GM12878 (cell line): ENCODE measurements around the gene DNAH17. TPM values are rescaled to one million over a fixed set of nuclear protein-coding genes. Genes with fewer than 3 reads are reported as not detected.

Source experiments
- ATF2 ChIP-seq: IDR thresholded peaks from 2 replicates; pipeline ENCODE4 v1.6.1; 2012; ENCODE audit warnings: low read length, inconsistent platforms
- ESRRA ChIP-seq: IDR thresholded peaks from 2 replicates; pipeline ENCODE4 v1.6.1; 2012; ENCODE audit warnings: mild to moderate bottlenecking, low read length, improper control_type of control experiment
- FOXM1 ChIP-seq: IDR thresholded peaks from 2 replicates; pipeline ENCODE4 v1.6.1; 2012; ENCODE audit warnings: low read depth, mild to moderate bottlenecking, inconsistent platforms, low read length, moderate library complexity
- JUND ChIP-seq: IDR thresholded peaks from 2 replicates; pipeline ENCODE4 v1.6.1; 2012; ENCODE audit warnings: low read depth, mild to moderate bottlenecking, low read length, improper control_type of control experiment, moderate library complexity
- MLLT1 ChIP-seq: fragments of 450-650 bp; IDR thresholded peaks from 2 replicates; pipeline ENCODE4 v1.6.1; 2016; ENCODE audit warnings: mild to moderate bottlenecking
- MXI1 ChIP-seq: fragments of 150-350 bp; IDR thresholded peaks from 2 replicates; pipeline ENCODE4 v1.6.1; 2011; ENCODE audit warnings: low read depth, mild to moderate bottlenecking, inconsistent platforms, low read length, improper control_type of control experiment
- MYB ChIP-seq: fragments of 150-350 bp; IDR thresholded peaks from 2 replicates; pipeline ENCODE4 v1.6.1; 2014; ENCODE audit warnings: mild to moderate bottlenecking, low read depth, low read length, borderline replicate concordance
- NFYB ChIP-seq: IDR thresholded peaks from 2 replicates; pipeline ENCODE4 v1.6.1; 2011; ENCODE audit warnings: low read depth, mild to moderate bottlenecking, low read length, improper control_type of control experiment, moderate library complexity; ENCODE audit not compliant: insufficient read depth
- NRF1 ChIP-seq: conservative IDR thresholded peaks from 2 replicates; pipeline ENCODE4 v1.6.1; 2011; ENCODE audit warnings: mild to moderate bottlenecking, low read depth, low read length, improper control_type of control experiment
- PBX3 ChIP-seq: IDR thresholded peaks from 2 replicates; pipeline ENCODE4 v1.6.1; 2011; ENCODE audit warnings: mild to moderate bottlenecking, low read depth, low read length, moderate library complexity; ENCODE audit not compliant: insufficient replicate concordance
- RCOR1 ChIP-seq: conservative IDR thresholded peaks from 2 replicates; pipeline ENCODE4 v1.6.1; 2012; ENCODE audit warnings: low read depth, low read length, improper control_type of control experiment
- RELA ChIP-seq: fragments of 450-650 bp; IDR thresholded peaks from 2 replicates; pipeline ENCODE4 v1.8.0; 2014; ENCODE audit warnings: borderline replicate concordance; ENCODE audit not compliant: partially characterized antibody
- STAT3 ChIP-seq: IDR thresholded peaks from 2 replicates; pipeline ENCODE4 v1.6.1; 2011; ENCODE audit warnings: low read depth, low read length, improper control_type of control experiment
- TCF12 ChIP-seq: IDR thresholded peaks from 2 replicates; pipeline ENCODE4 v1.6.1; 2011; ENCODE audit warnings: low read depth, mild to moderate bottlenecking, low read length
- ZBED1 ChIP-seq: IDR thresholded peaks from 2 replicates; pipeline ENCODE4 v1.6.1; 2016; ENCODE audit warnings: borderline replicate concordance
- ZNF24 ChIP-seq: fragments of 450-650 bp; IDR thresholded peaks from 2 replicates; pipeline ENCODE4 v1.6.1; 2017; ENCODE audit warnings: antibody characterized with exemption, mild to moderate bottlenecking
- ZNF274 ChIP-seq: IDR thresholded peaks from one replicate; pipeline ENCODE4 v1.8.0; 2011; ENCODE audit not compliant: insufficient read length, insufficient read depth
- ZNF622 ChIP-seq: fragments of 450-650 bp; IDR thresholded peaks from 2 replicates; pipeline ENCODE4 v1.6.1; 2017; ENCODE audit warnings: mild to moderate bottlenecking, inconsistent platforms
- ZNF687 ChIP-seq: fragments of 450-650 bp; IDR thresholded peaks from 2 replicates; pipeline ENCODE4 v1.6.1; 2017; ENCODE audit warnings: mild to moderate bottlenecking, moderate library complexity
- polyA plus RNA-seq, 11 experiments: library from polyadenylated mRNA; depleted of rRNA in 4 of 11; unstranded in 6 of 11; stranded (reverse) in 5 of 11; fragments of >200 nt; fragmentation: Nextera tagmentation in 4 of 11; fragmentation: Illumina TruSeq in 1 of 11; extraction: Ambion mirVana in 4 of 11; extraction: Trizol in 1 of 11; gene quantifications; 1 replicate in 1 of 11; 2 replicates in 10 of 11; pipeline versions ENCODE4 v1.2.1 to v1.2.3, GENCODE V29; 2011 to 2016; ENCODE audit warnings: inconsistent platforms in 2 of 11, missing spikeins in 2 of 11, low read depth in 1 of 11
- total RNA-seq, 4 experiments: library from RNA; depleted of rRNA in 3 of 4; stranded (reverse); fragments of >200 nt in 3 of 4; fragmentation: Illumina TruSeq in 1 of 4; extraction: Trizol in 1 of 4; gene quantifications; 2 replicates each; pipeline versions ENCODE4 v1.2.1 to v1.2.3, GENCODE V29; 2013 to 2021

Gene DNAH17
- total and polyA plus RNA-seq, 10 of the 15 experiments (the other 5 are each of a cell fraction or from before 2014, with no cell fraction given): 0.16 to 2.9 (median 0.56) TPM

- TF ChIP-seq ATF2 (0 out of 2 replicates have a peak, but pooled peaks have one; percentile 17), PBX3 (no peak), MYB (no peak), RELA (no peak), NFYB (no peak), ZNF687 (0 out of 2 replicates have a peak, but pooled peaks have one; percentile 30), STAT3 (no peak), JUND (no peak), ESRRA (no peak), ZNF274 (no peak), MLLT1 (no peak), FOXM1 (no peak), ZBED1 (no peak), ZNF622 (no peak), MXI1 (no peak), ZNF24 (no peak), RCOR1 (no peak), NRF1 (no peak), TCF12 (peak; percentile 87)
These were observed 104.9 kb downstream of the DNAH17 start (continued) for GRCh38 chr17:78472035-78472905.
